GM21423 (cell line): ENCODE results near the gene SMIM14.
"Not testable (repeated sequence)": the region's sequence is repeated elsewhere in the genome, so short reads cannot be mapped to it uniquely, and the experiment has no call there.

ENCODE experiments used
- ATAC-seq: cut with Tn5 transposase; IDR thresholded peaks from one replicate; pipeline ENCODE4 v1.9.1; 2021; ENCODE audit warnings: mild to moderate bottlenecking, moderate library complexity; ENCODE audit not compliant: unreplicated experiment

Gene SMIM14

DNA sequence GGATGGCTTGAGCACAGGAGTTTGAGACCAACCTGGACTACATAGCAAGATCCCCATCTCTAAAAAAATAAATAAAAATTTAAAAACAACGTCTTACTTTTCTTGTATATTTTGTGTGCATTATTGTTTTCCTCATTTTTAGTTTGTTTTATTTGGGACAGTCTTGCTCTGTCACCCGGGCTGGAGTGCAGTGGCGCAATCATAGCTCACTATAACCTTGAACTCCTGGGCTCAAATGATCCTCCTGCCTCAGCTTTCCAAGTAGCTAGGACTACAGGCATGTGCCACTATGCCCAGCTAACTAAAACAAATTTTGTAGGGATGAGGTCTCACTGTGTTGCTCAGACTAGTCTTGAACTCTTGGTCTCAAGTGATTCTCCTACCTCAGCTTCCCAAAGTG is 9.5 kb upstream of the SMIM14 start:
- no peak for ATAC-seq

GRCh38 chr4:39642885-39643552 is 4.4 kb upstream of the SMIM14 start:
- ATAC-seq = no peak

DNA sequence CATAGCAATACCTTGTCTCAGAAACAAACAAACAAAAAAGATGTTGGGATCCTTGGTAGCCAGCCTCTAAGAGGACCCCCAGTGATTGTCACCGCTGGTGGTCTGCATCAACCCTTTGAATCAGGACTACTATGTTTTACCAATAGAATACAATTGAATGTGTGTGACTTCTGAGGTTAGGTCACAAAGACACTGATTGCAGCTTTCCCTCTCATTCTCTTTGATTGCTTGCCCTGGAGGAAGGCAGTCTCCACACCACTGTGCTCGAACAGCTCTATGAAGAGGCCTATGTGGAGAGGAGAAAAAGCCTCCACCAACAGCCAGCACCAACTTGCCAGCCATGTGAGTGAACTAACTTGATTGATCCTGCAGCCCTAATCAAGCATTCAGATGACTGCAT is 2.8 kb upstream of the SMIM14 start:
- no peak for ATAC-seq

- peak; percentile 14 for ATAC-seq
Measured at GRCh38 chr4:39637586-39638353, 895 bp downstream of the SMIM14 start.

DNA sequence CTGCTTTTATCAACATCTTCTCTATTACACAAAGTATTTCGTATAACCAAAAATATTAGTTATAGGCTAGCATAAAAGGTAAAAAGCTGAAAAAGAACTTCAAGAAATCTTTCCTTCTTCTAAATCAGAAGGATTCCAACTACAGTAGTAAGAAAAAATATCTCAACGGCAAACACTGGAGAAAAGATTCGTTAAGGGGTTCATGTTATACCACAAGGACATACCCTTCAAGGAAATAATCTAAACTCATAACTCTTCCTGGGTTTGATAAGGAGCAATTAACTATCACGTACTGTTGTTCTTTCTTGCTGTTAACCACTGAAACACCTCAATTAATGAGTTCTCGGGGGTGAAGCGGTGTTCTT is 1.5 kb downstream of the SMIM14 start:
- ATAC-seq = no peak

- no peak for ATAC-seq
Measured at GRCh38 chr4:39636531-39637184, 2.0 kb downstream of the SMIM14 start.

GRCh38 chr4:39635023-39635422 is 3.6 kb downstream of the SMIM14 start:
- ATAC-seq = no peak

- ATAC-seq = peak; percentile 66
Measured at GRCh38 chr4:39631700-39632079, 7.0 kb downstream of the SMIM14 start.

- no peak for ATAC-seq
Measured at GRCh38 chr4:39627413-39627812, 11.3 kb downstream of the SMIM14 start.

DNA sequence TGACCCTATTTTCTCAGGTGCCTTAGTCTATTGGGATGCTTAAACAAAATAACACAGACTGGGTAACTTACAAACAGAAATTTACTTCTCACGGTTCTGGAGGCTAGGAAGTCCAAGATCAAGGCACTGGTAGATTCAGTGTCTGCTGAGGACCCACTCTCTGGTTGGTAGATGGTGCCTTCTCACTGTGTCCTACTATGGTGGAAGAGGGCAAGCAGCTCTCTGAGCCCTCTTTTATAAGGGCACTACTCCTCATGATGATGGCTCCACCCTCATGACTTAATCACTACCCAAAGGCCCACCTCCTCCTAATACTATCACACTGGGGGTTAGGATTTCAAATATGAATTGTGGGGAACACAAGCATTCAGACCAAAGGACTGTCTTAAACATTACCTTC is 11.8 kb downstream of the SMIM14 start:
- no peak for ATAC-seq

DNA sequence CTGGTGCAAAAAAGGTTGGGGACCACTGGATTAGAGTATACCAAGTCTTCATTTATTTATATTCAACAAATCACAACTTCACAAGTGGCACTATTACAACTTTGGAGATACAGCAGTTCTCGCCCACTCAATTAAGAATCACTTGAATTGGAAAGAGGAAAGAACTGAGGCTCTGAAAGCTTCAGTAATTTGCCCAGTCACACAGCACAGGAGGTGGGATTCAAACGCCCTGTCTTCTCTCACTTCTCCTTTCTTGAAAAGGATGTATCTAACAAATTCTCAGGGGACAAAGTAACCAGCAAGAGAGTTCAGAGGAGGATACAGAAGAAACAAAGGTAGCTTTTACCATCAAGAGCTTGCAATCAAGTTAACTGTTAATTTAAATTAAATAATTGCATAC is 12.4 kb downstream of the SMIM14 start:
- peak; percentile 67 for ATAC-seq

DNA sequence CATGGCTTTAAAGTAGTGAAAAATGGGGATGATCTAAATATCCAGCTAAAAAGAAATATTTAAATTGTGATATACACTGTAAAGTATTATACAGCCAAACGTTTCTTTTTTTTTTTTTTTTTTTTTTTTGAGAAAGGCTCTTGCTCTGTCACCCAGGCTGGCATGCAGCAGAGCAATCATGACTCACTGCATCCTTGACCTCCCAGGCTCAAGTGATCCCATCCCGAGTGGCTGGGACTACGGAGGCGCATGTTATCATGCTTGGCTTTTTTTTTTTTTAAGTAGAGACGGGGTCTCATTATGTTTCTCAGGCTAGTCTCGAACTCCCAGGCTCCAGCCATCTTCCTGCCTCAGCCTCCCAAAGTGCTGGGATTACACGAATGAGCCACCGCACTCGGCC is 17.1 kb downstream of the SMIM14 start:
- no peak for ATAC-seq

DNA sequence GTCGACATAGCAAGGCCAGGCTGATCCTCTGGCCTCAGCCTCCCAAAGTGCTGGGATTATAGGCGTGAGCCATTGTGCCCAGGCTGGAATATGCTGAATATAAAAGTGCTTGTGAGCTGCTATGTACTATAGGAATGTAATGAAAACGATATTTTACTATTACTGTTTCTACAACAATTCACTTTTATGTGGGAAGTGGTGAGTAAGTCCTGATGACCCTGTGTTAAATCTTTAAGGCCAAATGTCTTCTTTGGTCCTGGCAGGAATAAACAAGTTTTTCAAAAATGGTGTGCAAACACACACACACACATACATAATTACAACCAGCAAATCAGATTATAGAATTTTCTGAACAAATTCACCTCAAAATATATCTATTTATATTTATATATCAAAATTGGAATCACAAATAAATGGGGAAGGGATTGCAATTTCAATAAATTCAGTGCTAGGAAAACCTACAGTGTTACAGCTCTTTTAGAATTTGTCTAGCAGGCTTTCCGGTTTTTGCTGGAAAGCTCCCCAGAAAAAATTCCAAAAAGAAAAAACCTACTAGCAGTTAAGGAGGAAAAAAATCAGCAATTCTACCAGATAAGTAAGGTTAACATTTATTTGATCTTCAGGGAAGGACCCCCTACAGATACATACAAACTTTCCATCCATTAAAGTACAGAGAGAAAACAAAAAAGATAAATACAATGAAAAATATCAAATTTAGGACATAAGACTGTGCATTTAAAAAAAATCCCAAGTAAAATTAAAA is 17.9 kb downstream of the SMIM14 start:
- no peak for ATAC-seq

- no peak for ATAC-seq
Measured at GRCh38 chr4:39617534-39617933, 21.1 kb downstream of the SMIM14 start.

GRCh38 chr4:39616651-39617050 is 22.0 kb downstream of the SMIM14 start:
- no peak for ATAC-seq

DNA sequence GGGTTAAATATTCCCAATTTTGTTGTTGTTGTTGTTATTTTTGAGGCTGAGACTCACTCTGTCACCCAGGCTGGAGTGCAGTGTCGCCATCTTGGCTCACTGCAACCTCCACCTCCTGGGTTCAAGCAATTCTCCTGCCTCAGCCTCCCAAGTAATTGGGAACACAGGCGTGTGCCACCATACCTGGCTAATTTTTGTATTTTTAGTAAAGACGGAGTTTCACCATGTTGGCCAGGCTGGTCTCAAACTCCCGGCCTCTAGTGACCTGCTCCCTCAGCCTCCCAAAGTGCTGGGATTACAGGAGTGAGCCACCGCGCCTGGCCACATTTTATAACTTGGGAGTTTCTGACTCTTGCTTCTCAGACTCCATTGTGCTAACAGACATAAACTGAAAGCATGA is 22.6 kb downstream of the SMIM14 start:
- ATAC-seq = not testable (repeated sequence)

GRCh38 chr4:39614487-39615162 is 24.0 kb downstream of the SMIM14 start:
- ATAC-seq = no peak

GRCh38 chr4:39613093-39613656 is 25.5 kb downstream of the SMIM14 start:
- peak; percentile 45 for ATAC-seq

DNA sequence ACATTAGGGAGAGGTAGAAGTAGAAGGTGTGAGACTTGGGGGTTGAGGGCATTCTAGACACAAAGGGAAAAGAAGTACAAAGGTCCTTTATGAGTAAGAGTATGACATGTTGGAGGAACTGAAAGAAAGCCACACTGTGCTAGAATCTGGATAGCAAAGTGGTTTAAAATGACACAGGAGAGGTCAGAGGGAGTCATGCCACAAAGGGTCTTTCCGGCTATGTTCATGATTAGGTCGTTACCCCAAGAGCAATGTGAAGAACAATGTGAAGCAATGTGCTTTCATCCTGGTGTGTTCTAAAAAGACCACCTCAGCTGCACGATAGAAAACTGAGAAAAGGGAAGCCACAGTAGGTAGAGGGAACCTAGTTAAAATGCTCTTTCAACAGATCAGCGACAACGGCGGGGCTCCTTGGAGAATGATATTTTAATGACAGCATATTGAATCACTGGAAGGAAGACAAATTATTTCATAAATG is 29.2 kb downstream of the SMIM14 start:
- ATAC-seq = peak; percentile 87

- ATAC-seq = no peak
Measured at GRCh38 chr4:39608451-39608850, 30.2 kb downstream of the SMIM14 start.
